ENCODE data around the gene SBDS.

The SBDS gene

DNA sequence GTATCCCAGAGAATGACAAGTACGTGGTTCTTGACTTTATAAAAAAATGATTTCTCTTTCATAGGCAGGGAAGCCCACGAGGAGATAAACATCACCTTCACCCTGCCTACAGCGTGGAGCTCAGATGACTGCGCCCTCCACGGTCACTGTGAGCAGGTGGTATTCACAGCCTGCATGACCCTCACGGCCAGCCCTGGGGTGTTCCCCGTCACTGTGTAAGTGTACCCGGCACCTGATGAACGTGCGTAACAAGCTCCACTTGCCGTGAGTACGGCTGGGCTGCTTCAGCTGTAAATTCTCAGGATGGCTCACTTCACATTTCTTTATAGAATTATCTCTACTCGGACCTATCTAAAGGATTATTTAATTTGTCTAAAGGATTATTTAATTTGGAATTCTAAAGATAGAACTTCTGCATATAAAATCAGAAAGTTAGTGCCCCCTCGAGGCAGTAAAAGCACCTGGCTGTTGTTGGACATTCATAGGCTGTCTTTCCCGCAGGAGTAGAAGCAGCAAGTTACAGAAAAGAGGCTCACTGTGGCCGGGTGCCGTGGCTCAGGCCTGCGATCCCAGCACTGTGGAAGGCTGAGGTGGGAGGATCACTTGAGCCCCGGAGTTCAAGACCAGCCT, 46.8 kb downstream of the SBDS start:
- Histone ChIP-seq H3K9me3 (ENCODE audit: control insufficient read depth, insufficient read depth, low read depth, low read length) (no peaks in the 10 kb centered on the region), H3K27ac (ENCODE audit: extremely low read depth, low read depth, low read length) (no peak overlapping the region), H3K4me1 (ENCODE audit: control insufficient read depth, insufficient read depth, low read length) (no peaks in the 10 kb centered on the region), H3K36me3 (ENCODE audit: control insufficient read depth in 2 of 2, insufficient read depth in 1 of 2, low read length in 2 of 2) (peaks cover 63 to 66% of the 10 kb centered on the region in 2 experiments), H3K4me3 (ENCODE audit: low read depth, low read length) (no peak overlapping the region)
- POLR2A ChIA-PET, result no interaction called here
- CTCF ChIA-PET, result interaction anchor here (0.7 kb wide), 1 partner anchor 26 kb away, joined by 3 read pairs; no protein-coding TSS in a partner anchor
- TF ChIP-seq ZNF10 (tag by site-specific recombination; IDR thresholded peaks at IDR 0.05) (peak; percentile 86), ZNF324 (tag by site-specific recombination; IDR thresholded peaks at IDR 0.05) (no peak)

DNA sequence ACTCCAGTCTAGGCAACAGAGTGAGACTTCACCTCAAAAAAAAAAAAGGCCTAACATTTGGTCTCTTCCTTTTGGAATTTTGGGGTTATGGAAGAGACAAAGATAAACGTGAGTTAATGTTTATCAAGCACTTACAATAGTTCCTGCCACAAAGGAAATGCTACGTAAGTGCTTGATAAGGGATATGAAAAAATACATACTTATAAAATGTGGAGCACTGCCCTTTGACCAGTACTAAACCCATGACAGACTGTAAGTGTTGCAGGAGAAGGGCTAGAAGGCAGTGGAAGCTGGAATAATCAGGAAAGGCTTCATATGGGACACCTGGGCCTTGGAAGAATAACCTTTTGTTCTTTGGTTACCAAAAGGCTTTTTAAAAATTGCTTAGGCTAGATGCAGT, 48.8 kb downstream of the SBDS start:
- H3K36me3 ChIP-seq (ENCODE audit: control insufficient read depth in 2 of 2, insufficient read depth in 1 of 2, low read length in 2 of 2), result peaks cover 63 to 64% of the 10 kb centered on the region in 2 experiments
- no peak overlapping the region for H3K27ac ChIP-seq (ENCODE audit: extremely low read depth, low read depth, low read length)
- no peaks in the 10 kb centered on the region for H3K4me1 ChIP-seq (ENCODE audit: control insufficient read depth, insufficient read depth, low read length)
- ChIA-PET POLR2A (no interaction called here), CTCF (no interaction called here)
- no peaks in the 10 kb centered on the region for H3K9me3 ChIP-seq (ENCODE audit: control insufficient read depth, insufficient read depth, low read depth, low read length)
- no peak overlapping the region for H3K4me3 ChIP-seq (ENCODE audit: low read depth, low read length)
- TF ChIP-seq ZNF335 (tag by site-specific recombination; conservative IDR thresholded peaks at IDR 0.05) (no peak), ZNF521 (tag by site-specific recombination; IDR thresholded peaks at IDR 0.05) (no peak), ZNF174 (tag by site-specific recombination; IDR thresholded peaks at IDR 0.05) (no peak), OVOL3 (tag by site-specific recombination; IDR thresholded peaks at IDR 0.05) (no peak), ZNF791 (tag by site-specific recombination; IDR thresholded peaks at IDR 0.05) (no peak), ZNF558 (tag by site-specific recombination; IDR thresholded peaks at IDR 0.05) (no peak), YY2 (tag by site-specific recombination; IDR thresholded peaks at IDR 0.05) (no peak), ZNF394 (tag by site-specific recombination; IDR thresholded peaks at IDR 0.05; ENCODE audit: borderline replicate concordance) (no peak), ZNF830 (tag by site-specific recombination; IDR thresholded peaks at IDR 0.05; ENCODE audit: low read depth) (no peak), HOXA7 (CRISPR knock-in tag; IDR thresholded peaks at IDR 0.05; ENCODE audit: borderline replicate concordance) (no peak), GFI1B (tag by site-specific recombination; IDR thresholded peaks at IDR 0.05) (no peak)
- TF ChIP-seq, protein P1, sequence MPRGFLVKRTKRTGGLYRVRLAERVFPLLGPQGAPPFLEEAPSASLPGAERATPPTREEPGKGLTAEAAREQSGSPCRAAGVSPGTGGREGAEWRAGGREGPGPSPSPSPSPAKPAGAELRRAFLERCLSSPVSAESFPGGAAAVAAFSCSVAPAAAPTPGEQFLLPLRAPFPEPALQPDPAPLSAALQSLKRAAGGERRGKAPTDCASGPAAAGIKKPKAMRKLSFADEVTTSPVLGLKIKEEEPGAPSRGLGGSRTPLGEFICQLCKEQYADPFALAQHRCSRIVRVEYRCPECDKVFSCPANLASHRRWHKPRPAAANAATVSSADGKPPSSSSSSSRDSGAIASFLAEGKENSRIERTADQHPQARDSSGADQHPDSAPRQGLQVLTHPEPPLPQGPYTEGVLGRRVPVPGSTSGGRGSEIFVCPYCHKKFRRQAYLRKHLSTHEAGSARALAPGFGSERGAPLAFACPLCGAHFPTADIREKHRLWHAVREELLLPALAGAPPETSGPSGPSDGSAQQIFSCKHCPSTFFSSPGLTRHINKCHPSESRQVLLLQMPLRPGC (tag by site-specific recombination; IDR thresholded peaks at IDR 0.05), result no peak
- TF ChIP-seq, protein P2, sequence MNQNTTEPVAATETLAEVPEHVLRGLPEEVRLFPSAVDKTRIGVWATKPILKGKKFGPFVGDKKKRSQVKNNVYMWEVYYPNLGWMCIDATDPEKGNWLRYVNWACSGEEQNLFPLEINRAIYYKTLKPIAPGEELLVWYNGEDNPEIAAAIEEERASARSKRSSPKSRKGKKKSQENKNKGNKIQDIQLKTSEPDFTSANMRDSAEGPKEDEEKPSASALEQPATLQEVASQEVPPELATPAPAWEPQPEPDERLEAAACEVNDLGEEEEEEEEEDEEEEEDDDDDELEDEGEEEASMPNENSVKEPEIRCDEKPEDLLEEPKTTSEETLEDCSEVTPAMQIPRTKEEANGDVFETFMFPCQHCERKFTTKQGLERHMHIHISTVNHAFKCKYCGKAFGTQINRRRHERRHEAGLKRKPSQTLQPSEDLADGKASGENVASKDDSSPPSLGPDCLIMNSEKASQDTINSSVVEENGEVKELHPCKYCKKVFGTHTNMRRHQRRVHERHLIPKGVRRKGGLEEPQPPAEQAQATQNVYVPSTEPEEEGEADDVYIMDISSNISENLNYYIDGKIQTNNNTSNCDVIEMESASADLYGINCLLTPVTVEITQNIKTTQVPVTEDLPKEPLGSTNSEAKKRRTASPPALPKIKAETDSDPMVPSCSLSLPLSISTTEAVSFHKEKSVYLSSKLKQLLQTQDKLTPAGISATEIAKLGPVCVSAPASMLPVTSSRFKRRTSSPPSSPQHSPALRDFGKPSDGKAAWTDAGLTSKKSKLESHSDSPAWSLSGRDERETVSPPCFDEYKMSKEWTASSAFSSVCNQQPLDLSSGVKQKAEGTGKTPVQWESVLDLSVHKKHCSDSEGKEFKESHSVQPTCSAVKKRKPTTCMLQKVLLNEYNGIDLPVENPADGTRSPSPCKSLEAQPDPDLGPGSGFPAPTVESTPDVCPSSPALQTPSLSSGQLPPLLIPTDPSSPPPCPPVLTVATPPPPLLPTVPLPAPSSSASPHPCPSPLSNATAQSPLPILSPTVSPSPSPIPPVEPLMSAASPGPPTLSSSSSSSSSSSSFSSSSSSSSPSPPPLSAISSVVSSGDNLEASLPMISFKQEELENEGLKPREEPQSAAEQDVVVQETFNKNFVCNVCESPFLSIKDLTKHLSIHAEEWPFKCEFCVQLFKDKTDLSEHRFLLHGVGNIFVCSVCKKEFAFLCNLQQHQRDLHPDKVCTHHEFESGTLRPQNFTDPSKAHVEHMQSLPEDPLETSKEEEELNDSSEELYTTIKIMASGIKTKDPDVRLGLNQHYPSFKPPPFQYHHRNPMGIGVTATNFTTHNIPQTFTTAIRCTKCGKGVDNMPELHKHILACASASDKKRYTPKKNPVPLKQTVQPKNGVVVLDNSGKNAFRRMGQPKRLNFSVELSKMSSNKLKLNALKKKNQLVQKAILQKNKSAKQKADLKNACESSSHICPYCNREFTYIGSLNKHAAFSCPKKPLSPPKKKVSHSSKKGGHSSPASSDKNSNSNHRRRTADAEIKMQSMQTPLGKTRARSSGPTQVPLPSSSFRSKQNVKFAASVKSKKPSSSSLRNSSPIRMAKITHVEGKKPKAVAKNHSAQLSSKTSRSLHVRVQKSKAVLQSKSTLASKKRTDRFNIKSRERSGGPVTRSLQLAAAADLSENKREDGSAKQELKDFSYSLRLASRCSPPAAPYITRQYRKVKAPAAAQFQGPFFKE (tag by site-specific recombination; IDR thresholded peaks at IDR 0.05; ENCODE audit: borderline replicate concordance), result no peak
- TF ChIP-seq, protein P3, sequence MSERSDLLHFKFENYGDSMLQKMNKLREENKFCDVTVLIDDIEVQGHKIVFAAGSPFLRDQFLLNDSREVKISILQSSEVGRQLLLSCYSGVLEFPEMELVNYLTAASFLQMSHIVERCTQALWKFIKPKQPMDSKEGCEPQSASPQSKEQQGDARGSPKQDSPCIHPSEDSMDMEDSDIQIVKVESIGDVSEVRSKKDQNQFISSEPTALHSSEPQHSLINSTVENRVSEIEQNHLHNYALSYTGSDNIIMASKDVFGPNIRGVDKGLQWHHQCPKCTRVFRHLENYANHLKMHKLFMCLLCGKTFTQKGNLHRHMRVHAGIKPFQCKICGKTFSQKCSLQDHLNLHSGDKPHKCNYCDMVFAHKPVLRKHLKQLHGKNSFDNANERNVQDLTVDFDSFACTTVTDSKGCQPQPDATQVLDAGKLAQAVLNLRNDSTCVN (tag by site-specific recombination; optimal IDR thresholded peaks at IDR 0.05), result no peak

Measured in HEK293 (cell line).